ENCODE data around the gene SGK1.

DNA sequence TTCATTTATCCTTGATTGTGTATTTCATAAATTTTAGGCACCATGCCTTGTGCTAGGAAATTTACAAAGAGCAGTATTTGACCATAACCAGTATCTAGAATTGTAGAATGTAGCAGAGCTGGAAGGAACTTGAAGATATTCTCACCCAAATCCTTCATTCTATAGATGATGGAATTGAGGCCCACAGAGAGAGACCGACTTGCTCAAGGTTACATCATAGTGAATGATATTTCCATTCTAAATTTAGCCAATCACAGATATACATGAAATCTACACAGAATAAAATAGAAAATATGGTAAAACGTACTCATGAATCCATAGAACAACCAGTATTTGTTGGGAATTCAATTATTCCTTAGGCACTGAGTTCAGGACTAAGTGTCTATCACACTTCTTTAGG is 10.9 kb upstream of the SGK1 start:
- TF ChIP-seq, protein P1, sequence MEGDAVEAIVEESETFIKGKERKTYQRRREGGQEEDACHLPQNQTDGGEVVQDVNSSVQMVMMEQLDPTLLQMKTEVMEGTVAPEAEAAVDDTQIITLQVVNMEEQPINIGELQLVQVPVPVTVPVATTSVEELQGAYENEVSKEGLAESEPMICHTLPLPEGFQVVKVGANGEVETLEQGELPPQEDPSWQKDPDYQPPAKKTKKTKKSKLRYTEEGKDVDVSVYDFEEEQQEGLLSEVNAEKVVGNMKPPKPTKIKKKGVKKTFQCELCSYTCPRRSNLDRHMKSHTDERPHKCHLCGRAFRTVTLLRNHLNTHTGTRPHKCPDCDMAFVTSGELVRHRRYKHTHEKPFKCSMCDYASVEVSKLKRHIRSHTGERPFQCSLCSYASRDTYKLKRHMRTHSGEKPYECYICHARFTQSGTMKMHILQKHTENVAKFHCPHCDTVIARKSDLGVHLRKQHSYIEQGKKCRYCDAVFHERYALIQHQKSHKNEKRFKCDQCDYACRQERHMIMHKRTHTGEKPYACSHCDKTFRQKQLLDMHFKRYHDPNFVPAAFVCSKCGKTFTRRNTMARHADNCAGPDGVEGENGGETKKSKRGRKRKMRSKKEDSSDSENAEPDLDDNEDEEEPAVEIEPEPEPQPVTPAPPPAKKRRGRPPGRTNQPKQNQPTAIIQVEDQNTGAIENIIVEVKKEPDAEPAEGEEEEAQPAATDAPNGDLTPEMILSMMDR (IDR thresholded peaks at IDR 0.05; ENCODE audit: poor library complexity, severe bottlenecking) = no peak
- TF ChIP-seq EP300 (conservative IDR thresholded peaks at IDR 0.05; ENCODE audit: poor library complexity, severe bottlenecking) = no peak
- no peak for TF ChIP-seq REST (IDR thresholded peaks at IDR 0.05; ENCODE audit: borderline replicate concordance)
- no peak for TF ChIP-seq RAD21 (conservative IDR thresholded peaks at IDR 0.05)
- no peak for TF ChIP-seq EZH2 (IDR thresholded peaks at IDR 0.05; ENCODE audit: borderline replicate concordance, insufficient read depth, low read length, poor library complexity, severe bottlenecking)
- TF ChIP-seq POLR2AphosphoS5 (IDR thresholded peaks at IDR 0.05) = no peak
- TF ChIP-seq SMC3 (conservative IDR thresholded peaks at IDR 0.05; ENCODE audit: poor library complexity) = no peak
- no peak for TF ChIP-seq TAF1 (IDR thresholded peaks at IDR 0.05; ENCODE audit: low read depth)
- TF ChIP-seq MXI1 (conservative IDR thresholded peaks at IDR 0.05; ENCODE audit: poor library complexity, severe bottlenecking) = no peak
